Dedifferentiated amniotic fluid mesenchymal stem cell (primary cell): ENCODE results near the gene XXYLT1.
"Not testable (repeated sequence)": the region's sequence is repeated elsewhere in the genome, so short reads cannot be mapped to it uniquely, and the experiment has no call there.

Experiments used
- DNase-seq: peaks from one replicate; pipeline ENCODE4 v3.0.0-alpha.2; 2016; ENCODE audit errors: extremely low spot score

The XXYLT1 gene

DNA sequence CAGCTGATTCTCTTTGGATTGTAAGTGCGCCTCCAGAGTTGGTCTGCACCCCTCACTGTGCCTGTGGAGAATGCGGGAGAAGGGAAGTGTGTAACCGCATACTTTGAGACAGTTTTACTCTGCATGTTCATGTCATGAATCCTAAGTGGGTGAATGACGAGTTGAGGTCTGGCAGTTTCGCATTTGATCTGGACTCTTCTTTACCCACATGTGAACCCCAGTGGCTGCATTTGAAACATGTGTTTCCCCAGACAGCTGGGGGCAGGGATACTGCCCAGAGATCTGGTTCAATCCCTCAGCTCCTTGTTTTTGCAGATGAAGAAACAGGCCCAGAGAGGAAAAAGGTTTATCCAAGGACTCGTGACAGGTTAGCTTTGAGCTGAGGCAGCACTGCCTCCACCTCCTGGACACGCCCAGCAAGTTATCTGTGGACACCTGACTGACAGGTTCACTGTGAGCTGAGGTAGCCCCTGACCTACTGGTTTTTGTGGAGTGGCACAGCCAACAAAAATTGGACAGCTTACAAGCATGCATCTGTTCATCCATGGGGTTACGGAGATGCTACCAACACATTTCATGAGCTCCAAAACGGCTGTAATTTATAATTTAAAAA lies 207.3 kb downstream of the XXYLT1 start:
- DNase-seq = no peak

DNA sequence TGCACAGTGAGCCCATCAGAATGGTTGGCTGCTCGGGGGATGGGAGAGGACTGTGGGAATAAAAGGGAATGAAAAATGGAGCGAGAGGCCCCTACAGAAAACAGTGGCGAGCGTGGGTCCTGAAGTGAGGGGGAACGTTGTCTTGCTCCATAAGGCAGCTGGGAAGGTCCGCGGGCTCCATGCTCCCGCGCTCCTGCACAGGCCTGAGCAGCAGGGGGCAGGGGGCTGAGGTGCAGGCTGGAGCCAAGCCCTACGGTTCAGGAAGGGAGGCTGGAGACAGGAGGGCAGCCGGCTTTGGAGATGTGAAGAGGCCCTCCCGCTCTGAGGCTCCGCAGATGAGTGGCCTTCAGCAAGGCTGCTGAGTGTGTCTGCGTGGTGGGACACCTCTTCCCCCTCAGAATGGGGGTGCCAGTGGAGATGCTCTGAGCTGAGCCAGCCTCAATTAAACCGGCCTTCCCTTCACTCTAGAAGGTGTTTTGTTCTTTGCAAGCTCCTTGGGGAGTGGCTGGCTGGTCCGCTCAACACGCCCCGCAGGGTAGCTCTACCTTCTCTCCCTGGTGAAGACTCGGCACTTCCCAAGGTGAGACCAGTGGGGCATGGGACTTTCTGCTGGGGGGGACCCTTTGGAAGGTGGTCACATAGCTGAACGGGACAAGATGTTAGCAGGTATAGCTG lies 208.0 kb downstream of the XXYLT1 start:
- no peak for DNase-seq

DNA sequence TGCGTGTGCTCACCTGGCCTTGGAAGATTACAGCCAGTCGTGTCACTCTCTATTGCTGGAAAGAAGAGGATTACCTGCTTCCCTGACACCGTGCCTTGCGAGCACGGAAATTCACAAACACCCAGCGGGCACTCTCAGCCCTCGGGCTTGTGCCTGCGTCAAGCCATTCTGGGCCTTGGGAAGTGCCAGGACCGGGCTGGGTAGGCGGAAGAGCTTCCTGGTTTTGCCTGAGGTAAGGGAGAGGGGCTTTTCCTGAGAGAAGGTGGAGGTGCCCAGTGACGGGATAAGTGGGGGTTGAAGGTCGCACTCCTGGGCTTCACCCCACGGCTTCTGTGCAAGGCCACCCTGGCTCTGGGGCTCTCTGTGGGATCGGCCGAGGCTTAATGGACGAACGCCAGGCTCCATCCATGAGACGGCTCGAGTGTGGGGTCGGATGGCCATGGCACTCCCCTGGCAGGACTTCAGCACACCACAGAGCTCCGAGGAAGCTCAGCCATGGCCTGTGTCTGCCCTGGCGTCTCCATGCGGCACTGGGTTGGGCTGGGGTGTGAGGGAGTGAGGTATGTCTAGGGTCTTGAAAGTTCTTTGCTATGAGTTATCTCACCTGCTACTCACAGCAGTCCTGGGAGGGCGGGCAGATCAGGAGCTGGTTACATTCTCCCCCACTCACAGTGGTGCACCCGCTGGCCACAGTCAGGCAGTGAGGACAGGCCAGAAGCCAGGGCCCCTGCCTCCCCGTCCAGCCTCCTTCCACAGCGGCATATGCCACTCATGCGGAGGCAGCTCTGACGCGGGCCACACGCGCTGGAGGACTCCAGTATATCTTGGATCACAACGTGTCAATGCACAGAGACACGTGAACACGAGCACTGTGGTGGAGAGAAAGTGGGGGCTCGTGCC lies 209.0 kb downstream of the XXYLT1 start:
- no peak for DNase-seq

- DNase-seq = no peak
Measured at GRCh38 chr3:195060531-195061291, 210.2 kb downstream of the XXYLT1 start.

- no peak for DNase-seq
Measured at GRCh38 chr3:195060217-195060481, 210.8 kb downstream of the XXYLT1 start.

DNA sequence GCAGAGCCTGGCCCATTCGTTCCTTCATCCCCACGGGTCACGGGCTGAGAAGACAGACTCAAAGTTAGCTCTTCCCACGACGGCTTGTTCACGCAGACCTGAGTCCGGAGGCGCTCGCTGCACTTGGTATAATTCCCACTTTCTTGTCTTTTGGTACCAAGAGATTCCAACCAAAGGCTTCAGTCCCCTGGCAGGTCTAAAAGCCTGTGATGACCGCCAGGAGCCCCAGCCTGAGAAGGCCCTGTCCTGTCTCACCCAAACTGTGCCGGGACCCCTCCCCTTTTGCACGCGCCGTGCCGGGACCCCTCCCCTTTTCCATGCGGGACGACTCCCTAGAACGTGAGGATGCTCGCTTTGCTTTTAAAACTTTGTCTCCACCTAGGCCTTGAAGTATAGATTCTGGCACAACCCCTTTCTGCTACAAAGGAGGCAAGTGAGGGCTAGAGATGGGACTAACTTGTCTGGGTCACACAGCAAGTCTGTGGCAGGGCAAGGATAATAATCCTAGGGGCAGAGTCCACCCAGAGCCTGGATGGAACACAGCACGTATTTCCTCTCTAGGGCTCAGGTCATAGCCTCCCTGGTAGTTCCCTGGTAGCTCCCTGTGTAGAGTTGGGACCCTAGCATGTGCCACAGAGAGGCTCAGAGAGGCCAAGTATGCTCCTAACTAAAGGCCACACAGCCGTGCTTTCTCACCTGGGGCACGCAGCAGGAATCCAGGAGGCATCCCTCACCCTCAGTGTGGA lies 211.3 kb downstream of the XXYLT1 start:
- no peak for DNase-seq

GRCh38 chr3:195059006-195059350 lies 212.0 kb downstream of the XXYLT1 start:
- no peak for DNase-seq

DNA sequence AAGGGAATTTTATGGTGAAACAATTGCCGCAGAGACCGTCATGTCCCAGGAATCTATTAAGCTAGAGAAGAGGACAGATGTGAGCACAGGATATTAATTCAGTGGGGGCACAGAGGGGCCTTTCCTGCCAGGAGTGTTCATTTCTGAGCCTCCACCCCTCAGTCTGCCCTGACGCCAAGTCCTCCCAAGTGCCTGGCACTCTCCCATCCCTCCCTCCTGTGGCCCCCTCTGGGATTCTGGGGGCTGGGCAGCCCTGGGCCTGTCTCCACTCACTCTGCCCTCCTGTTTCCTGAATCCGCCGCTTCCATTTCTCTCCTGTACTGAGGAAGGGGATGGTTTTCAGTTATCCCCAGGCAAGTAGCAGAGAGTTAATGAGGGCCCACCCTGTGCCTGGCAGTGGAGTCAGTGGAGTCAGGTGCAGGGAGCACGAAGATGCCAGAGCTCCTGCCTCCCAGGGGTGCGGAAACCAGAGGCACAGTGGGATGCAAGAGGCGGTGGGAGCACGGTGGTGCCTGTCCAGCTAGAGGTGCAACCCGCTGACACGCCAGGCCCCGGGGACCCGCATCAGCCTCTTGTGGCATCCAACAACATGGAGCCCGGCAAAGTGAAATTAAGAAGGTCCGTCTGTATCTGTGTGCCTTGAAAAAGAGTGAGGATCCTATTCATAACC lies 212.5 kb downstream of the XXYLT1 start:
- DNase-seq = no peak

GRCh38 chr3:195057716-195058115 lies 213.2 kb downstream of the XXYLT1 start:
- no peak for DNase-seq

DNA sequence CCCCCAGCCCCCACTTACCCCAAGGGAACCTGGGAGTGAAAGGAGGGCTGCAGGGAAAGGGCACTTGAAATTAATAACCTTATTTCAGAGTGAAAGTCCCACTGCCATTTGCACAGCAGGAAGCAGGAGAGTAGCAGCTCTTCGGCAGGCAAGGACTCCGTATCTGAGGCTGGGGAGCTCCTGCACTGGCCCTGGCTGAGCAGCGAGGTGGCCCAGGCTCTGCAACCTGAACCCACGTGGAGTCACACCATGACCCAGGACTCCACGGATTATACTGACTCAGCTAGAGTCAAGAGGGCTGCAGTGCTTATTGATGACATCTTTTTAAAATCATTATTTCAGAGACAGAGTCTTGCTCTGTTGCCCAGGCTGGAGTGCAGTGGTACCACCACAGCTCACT lies 214.5 kb downstream of the XXYLT1 start:
- DNase-seq = no peak

DNA sequence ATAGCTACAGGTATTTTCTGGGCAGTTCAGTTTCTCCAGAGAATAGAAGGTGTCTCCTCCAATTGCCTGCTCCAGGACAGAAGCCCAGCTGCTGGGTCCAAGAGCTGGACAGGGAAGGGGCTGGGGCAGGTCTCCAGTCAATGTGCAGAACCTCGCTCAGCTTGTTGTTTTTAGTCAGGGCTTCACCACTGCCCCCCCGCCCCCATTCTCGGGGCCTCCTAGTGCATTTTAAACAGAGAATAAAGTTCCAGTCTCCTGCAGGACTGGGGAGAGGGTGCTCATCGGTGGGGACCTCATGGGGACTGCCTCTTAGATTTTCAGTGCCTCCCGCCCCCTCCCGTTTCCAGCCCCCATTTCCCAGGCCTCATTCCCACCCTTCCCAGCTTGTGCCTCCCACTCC lies 216.6 kb downstream of the XXYLT1 start:
- DNase-seq = no peak

- no peak for DNase-seq
Measured at GRCh38 chr3:195052939-195053338, 218.0 kb downstream of the XXYLT1 start.

DNA sequence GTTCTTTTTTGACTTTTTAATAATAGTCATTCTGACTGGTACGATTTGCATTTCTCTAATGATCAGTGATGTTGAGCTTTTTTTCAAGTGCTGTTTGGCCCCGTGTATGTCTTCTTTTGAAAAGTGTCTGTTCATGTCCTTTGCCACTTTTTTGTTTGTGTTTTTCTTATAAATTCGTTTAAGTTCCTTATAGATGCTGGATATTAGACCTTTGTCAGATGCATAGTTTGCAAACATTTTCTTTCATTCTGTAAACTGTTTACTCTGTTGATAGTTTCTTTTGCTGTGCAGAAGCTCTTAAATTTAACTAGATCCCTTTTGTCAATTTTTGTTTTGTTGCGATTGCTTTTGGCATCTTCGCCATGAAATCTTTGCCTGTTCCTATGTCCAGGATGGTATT lies 220.7 kb downstream of the XXYLT1 start:
- not testable (repeated sequence) for DNase-seq

DNA sequence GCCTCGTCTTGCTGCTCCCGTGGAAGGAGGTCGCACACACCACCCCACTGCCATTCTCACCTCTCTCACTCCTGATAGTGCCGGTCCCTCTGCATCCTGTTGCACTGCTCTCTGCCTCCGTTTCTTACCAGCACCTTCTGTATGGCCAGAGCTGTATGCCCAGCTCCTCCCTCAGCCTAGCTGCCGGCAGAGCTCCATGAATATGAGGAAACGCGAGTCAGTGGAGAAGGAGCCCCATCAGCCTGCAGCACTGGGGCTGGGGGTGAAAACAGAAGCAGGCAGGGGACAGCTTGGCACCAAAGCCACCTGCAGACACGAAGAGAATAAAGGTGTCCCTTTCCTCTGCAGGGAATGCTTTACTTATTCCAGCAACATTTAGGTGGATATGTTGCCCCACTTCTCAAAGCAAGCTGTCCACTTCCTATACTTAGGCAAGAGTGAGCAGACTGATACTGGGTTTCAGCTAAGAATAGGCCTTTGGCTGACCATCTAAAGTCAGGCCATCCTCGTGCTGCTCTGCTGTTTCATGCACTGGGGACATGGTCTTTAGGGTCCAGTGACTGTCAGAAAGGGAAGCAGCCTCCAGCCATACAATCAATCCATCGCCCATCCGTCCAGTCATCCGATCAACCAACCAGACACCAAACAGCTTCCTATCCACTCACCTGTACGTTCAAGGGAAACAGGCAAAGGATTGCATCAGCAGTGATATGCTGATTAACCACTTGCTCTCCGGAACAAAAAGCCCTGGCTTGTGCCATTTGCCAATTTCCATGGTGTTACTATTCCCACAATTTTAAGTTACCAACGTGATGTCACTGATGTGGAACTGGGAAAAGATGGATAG lies 222.7 kb downstream of the XXYLT1 start:
- DNase-seq = no peak

GRCh38 chr3:195047536-195047935 lies 223.4 kb downstream of the XXYLT1 start:
- DNase-seq = no peak

DNA sequence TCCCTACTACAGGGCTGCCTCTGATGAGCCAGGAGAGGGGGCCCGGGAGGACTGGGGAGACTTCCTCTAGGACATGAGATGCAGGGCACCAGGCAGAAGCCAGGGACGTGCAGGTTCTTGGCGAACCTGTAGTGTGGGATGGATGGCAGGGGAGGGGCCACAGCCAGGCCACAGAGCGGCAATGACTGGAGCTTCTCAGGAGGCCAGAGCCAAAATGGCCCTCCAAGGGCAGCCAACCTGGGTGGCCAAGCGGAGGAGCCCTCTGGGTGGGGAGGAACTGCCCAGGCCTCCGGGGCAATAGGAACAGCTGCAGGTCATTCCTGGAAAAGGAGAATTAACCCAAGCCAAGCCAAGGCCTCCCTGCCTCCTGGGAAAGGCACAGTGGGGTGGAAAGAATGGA lies 224.5 kb downstream of the XXYLT1 start:
- DNase-seq = no peak

DNA sequence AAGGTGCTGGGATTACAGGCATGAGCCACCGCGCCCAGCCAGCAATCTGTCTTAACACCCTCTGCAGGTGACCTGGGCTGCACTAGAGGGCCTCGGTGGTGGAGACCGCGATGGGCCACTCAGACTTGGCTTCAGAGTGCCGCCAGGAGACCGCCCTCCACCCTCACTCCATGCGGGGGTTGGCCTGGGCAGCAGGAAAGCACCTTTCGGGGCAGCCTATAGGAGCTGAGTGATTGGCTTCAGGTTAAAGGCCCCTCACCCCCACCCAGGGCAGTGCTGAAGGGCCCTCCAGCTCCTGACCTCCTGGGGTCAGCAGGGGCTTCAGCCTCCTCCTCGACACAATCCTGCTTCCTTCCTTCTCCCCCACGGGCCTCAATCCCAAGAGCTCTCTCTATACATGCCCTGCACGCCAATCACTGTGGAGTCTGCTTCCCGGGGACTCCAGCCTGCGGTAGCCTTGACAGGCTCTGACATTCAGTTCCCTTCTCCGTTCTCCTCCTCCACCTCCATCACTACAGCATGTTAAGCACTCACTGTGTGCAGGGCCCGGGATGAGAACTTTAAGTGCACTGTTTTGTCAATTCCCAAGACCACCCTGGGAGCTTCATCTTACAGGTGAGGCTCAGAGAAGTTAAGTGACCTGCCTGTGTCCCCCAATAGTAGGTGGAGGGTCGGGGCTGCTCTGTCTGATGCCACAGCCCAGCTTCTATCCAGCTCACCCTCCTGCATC lies 225.3 kb downstream of the XXYLT1 start:
- no peak for DNase-seq

- no peak for DNase-seq
Measured at GRCh38 chr3:195044411-195044810, 226.5 kb downstream of the XXYLT1 start.

DNA sequence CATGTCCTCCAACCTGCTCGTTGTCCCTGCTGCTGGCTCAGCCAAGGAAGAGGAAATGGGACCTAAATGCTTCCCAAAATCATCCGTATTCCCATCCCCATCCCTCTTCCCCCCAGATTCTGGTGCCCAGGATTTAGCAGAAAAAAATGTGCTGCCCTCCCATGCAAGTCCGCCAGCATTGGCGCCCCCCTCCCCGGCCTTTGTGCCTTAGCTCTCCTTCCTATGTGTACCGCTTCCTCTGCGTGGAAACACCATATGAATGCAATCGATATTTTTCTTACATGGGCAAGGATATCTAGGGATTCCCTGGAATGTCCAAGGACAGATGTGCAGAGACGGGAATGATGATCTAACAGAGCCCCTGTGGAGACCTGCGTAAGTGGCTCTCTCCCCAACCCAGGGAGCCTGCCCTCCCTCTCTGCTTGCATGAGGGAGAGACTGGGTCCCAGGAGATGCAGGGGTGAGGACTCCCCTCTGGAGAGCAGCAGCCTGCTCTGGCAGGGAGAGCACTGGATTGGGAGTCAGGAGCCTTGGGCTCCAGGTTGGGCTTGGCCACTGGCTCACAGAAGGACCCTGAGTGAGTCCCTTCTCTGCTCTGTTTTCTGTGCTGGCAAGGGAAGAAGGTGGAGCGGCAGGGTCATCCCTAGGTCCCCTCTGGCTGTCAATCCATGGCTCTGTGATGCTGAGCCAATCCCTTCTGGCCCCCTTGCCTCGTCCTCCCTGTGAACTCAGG lies 227.2 kb downstream of the XXYLT1 start:
- no peak for DNase-seq
